Fibroblast of pulmonary artery (primary cell): ENCODE results near the gene UBR4.
A peak's percentile ranks its signal among the peaks of the same experiment; 100 is the strongest.
"Not testable (repeated sequence)": the region's sequence is repeated elsewhere in the genome, so short reads cannot be mapped to it uniquely, and the experiment has no call there.

ENCODE experiments used
- DNase-seq: peaks from one replicate; pipeline ENCODE4 v3.0.0-alpha.2; 2010; ENCODE audit warnings: low read depth
- H3K4me3 ChIP-seq: replicated peaks from 2 replicates; pipeline ENCODE4 v1.5.1; 2011; ENCODE audit warnings: low read depth, mild to moderate bottlenecking, control low read depth, low read length, moderate library complexity
- CTCF ChIP-seq: IDR thresholded peaks from 2 replicates; pipeline ENCODE4 v1.5.1; 2011; ENCODE audit warnings: mild to moderate bottlenecking, control low read depth, low read length, inconsistent platforms; ENCODE audit errors: missing control alignments

Gene UBR4

GRCh38 chr1:19250629-19251304 lies 40.7 kb upstream of the UBR4 start:
- H3K4me3 ChIP-seq, result peak overlapping the region; percentile 97
- no peak for TF ChIP-seq CTCF
- no peak for DNase-seq

GRCh38 chr1:19240673-19241538 lies 30.8 kb upstream of the UBR4 start:
- peak; percentile 84 for DNase-seq
- peak; percentile 95 for TF ChIP-seq CTCF
- H3K4me3 ChIP-seq, result no peak overlapping the region

- no peak overlapping the region for H3K4me3 ChIP-seq
- no peak for DNase-seq
- no peak for TF ChIP-seq CTCF
Measured at GRCh38 chr1:19239876-19240275, 29.8 kb upstream of the UBR4 start.

GRCh38 chr1:19234224-19234623 lies 24.2 kb upstream of the UBR4 start:
- no peak overlapping the region for H3K4me3 ChIP-seq
- no peak for DNase-seq
- no peak for TF ChIP-seq CTCF

- no peak for TF ChIP-seq CTCF
Measured at GRCh38 chr1:19232524-19232846, 22.4 kb upstream of the UBR4 start.

GRCh38 chr1:19231736-19232523 lies 21.9 kb upstream of the UBR4 start:
- not testable (repeated sequence) for DNase-seq

More at GRCh38 chr1:19232524-19232846, 22.4 kb upstream of the UBR4 start:
- DNase-seq, result peak; percentile 20
- no peak overlapping the region for H3K4me3 ChIP-seq

GRCh38 chr1:19229828-19230325 lies 19.8 kb upstream of the UBR4 start:
- DNase-seq, result no peak
- no peak overlapping the region for H3K4me3 ChIP-seq
- TF ChIP-seq CTCF, result no peak

More at GRCh38 chr1:19231736-19232523, 21.9 kb upstream of the UBR4 start:
- H3K4me3 ChIP-seq, result not testable (repeated sequence)
